Measurements from ENCODE around the gene CST8.

The CST8 gene

DNA sequence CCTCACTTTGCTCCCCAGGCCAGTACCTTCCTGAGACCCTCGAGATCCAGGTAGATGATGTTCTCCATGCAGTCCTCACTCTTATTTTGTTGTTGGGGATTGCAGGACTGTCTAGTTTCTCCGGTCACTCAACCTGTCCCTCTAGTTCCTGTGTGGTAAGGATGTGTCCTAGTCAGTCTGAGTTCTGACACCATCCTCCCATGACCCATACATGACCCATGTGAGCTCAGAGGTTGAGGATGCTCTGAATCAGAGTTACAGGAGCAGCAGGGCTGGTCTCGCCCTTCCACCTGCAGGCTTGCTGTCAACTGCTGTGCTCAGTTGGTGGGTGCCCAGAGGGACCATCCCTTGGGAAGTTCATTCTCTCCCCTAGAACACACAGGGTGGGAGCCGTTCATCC is 11.9 kb upstream of the CST8 start:
- no peaks in the 10 kb centered on the region for H3K27me3 ChIP-seq (ENCODE audit: control insufficient read depth, insufficient read depth, low read length)
- no peak overlapping the region for H3K9ac ChIP-seq (ENCODE audit: low read length)
- H3K9me3 ChIP-seq (ENCODE audit: control insufficient read depth, low read length), result no peaks in the 10 kb centered on the region
- H3K4me3 ChIP-seq (ENCODE audit: low read length), result no peak overlapping the region
- H3K36me3 ChIP-seq (ENCODE audit: control insufficient read depth, insufficient read depth, low read length), result no peaks in the 10 kb centered on the region
- no peaks in the 10 kb centered on the region for H3K4me1 ChIP-seq (ENCODE audit: control insufficient read depth, insufficient read depth, low read length)

DNA sequence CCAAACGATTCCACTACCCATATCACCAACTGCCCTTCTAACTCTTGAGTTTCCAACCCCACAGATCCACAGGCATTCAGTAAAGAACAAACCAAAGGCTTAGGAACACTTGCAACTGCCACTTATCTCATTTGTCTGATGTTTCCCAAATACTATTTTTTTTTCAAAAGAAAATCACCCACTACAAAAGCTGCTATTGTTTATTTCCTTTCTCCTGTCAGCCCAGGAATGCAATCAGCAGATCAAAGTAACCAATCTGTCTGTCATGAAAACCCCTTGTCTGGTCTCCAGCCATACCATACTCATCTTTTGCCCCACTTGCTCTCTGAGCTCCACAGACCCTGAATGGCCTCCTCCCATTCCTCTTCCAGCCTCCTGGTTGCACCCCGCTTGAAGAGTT is 8.8 kb upstream of the CST8 start:
- H3K9me3 ChIP-seq (ENCODE audit: control insufficient read depth, low read length), result no peaks in the 10 kb centered on the region
- no peaks in the 10 kb centered on the region for H3K36me3 ChIP-seq (ENCODE audit: control insufficient read depth, insufficient read depth, low read length)
- H3K27me3 ChIP-seq (ENCODE audit: control insufficient read depth, insufficient read depth, low read length), result no peaks in the 10 kb centered on the region

GRCh38 chr20:23484081-23484480 is 6.8 kb upstream of the CST8 start:
- Histone ChIP-seq H3K36me3 (ENCODE audit: control insufficient read depth, insufficient read depth, low read length) (no peaks in the 10 kb centered on the region), H3K27me3 (ENCODE audit: control insufficient read depth, insufficient read depth, low read length) (no peaks in the 10 kb centered on the region), H3K9me3 (ENCODE audit: control insufficient read depth, low read length) (no peaks in the 10 kb centered on the region), H3K9ac (ENCODE audit: low read length) (no peak overlapping the region), H3K4me1 (ENCODE audit: control insufficient read depth, insufficient read depth, low read length) (no peaks in the 10 kb centered on the region), H3K4me3 (ENCODE audit: low read length) (no peak overlapping the region)

More for the DNA sequence above, 8.8 kb upstream of the CST8 start:
- no peak overlapping the region for H3K4me3 ChIP-seq (ENCODE audit: low read length)
- no peak overlapping the region for H3K9ac ChIP-seq (ENCODE audit: low read length)
- H3K4me1 ChIP-seq (ENCODE audit: control insufficient read depth, insufficient read depth, low read length), result no peaks in the 10 kb centered on the region

DNA sequence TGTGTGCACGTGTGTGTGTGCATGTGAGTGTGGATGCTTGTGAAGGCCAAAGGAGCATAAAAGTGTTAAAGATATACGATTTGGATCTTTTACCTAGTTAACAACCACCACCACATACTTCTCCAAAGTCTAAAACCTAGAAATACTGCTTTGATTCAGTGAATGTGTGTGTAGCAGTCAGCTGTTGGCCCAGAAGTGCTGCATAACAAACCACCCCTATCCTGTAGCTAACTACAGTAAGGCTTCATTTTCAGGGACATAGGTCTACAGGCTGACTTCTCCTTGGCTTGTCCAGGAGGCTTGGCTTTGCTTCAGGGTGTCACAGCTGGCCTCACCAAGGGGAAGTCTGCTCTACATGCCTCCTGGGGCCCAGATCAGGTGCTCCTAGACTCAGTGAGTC is 2.4 kb upstream of the CST8 start:
- H3K27me3 ChIP-seq (ENCODE audit: control insufficient read depth, insufficient read depth, low read length), result no peaks in the 10 kb centered on the region
- H3K9ac ChIP-seq (ENCODE audit: low read length), result no peak overlapping the region

GRCh38 chr20:23488996-23489395 is 1.9 kb upstream of the CST8 start:
- H3K9me3 ChIP-seq (ENCODE audit: control insufficient read depth, low read length), result no peaks in the 10 kb centered on the region
- no peaks in the 10 kb centered on the region for H3K27me3 ChIP-seq (ENCODE audit: control insufficient read depth, insufficient read depth, low read length)
- H3K36me3 ChIP-seq (ENCODE audit: control insufficient read depth, insufficient read depth, low read length), result no peaks in the 10 kb centered on the region
- no peak overlapping the region for H3K9ac ChIP-seq (ENCODE audit: low read length)
- peaks cover 11% of the 10 kb centered on the region for H3K4me1 ChIP-seq (ENCODE audit: control insufficient read depth, insufficient read depth, low read length)
- no peak overlapping the region for H3K4me3 ChIP-seq (ENCODE audit: low read length)

More for the DNA sequence above, 2.4 kb upstream of the CST8 start:
- Histone ChIP-seq H3K9me3 (ENCODE audit: control insufficient read depth, low read length) (no peaks in the 10 kb centered on the region), H3K4me3 (ENCODE audit: low read length) (no peak overlapping the region), H3K4me1 (ENCODE audit: control insufficient read depth, insufficient read depth, low read length) (peaks cover 6% of the 10 kb centered on the region), H3K36me3 (ENCODE audit: control insufficient read depth, insufficient read depth, low read length) (no peaks in the 10 kb centered on the region)

DNA sequence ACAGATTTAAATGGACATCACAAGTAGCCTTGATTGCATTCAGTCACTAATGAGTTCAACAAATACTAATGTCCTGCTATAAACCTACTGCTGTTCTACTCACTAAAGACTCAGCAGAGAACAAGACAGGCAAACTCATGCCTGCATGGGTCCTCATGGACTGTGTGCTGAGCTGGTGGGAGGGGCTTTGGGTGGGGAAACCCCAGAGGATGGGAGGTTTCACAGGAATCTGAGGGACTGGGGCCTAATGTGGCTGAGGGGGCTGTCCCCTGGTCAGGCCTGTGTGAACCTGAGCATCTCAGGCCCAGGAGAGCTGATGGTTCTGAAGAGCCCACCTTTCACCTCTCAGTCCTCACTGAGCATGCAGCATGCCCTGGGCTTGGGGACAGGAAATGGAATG is 1.4 kb downstream of the CST8 start:
- H3K4me3 ChIP-seq (ENCODE audit: low read length), result no peak overlapping the region
- no peaks in the 10 kb centered on the region for H3K36me3 ChIP-seq (ENCODE audit: control insufficient read depth, insufficient read depth, low read length)
- peaks cover 12% of the 10 kb centered on the region for H3K4me1 ChIP-seq (ENCODE audit: control insufficient read depth, insufficient read depth, low read length)
- no peak overlapping the region for H3K9ac ChIP-seq (ENCODE audit: low read length)
- no peaks in the 10 kb centered on the region for H3K27me3 ChIP-seq (ENCODE audit: control insufficient read depth, insufficient read depth, low read length)
- H3K9me3 ChIP-seq (ENCODE audit: control insufficient read depth, low read length), result no peaks in the 10 kb centered on the region

DNA sequence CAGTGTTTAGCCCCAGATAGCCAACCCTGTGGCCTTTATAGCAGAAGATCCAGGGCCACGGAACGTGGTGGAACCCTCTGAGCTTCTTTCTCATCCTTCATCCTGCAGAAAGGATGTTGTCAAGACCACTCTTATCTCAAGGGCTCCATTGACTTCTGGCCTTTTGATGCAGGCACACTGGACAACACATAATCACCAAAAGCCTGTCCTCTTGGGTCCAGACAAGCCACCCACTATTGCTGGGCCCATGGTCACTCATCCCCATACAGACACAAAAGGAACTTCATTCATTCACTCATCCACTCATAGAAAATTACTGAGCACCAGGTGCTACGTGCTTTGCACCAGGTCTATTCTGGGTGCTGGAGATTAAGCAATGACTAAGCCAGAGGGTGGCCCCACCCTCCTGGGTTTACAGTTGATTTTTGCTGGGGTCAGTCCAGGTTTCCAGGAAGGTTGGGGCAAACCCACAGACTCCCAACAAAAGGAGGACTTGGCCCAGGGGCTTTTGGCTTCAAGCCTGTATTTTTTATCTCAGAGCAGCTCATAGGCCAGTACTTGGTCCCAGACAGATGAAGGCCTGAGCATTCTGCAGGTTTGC is 2.4 kb downstream of the CST8 start:
- no peak overlapping the region for H3K4me3 ChIP-seq (ENCODE audit: low read length)
- no peak overlapping the region for H3K9ac ChIP-seq (ENCODE audit: low read length)
- H3K27me3 ChIP-seq (ENCODE audit: control insufficient read depth, insufficient read depth, low read length), result no peaks in the 10 kb centered on the region
- H3K9me3 ChIP-seq (ENCODE audit: control insufficient read depth, low read length), result no peaks in the 10 kb centered on the region
- H3K36me3 ChIP-seq (ENCODE audit: control insufficient read depth, insufficient read depth, low read length), result no peaks in the 10 kb centered on the region
- peaks cover 12% of the 10 kb centered on the region for H3K4me1 ChIP-seq (ENCODE audit: control insufficient read depth, insufficient read depth, low read length)

- Histone ChIP-seq H3K9ac (ENCODE audit: low read length) (no peak overlapping the region), H3K4me3 (ENCODE audit: low read length) (no peak overlapping the region), H3K27me3 (ENCODE audit: control insufficient read depth, insufficient read depth, low read length) (no peaks in the 10 kb centered on the region), H3K9me3 (ENCODE audit: control insufficient read depth, low read length) (no peaks in the 10 kb centered on the region), H3K36me3 (ENCODE audit: control insufficient read depth, insufficient read depth, low read length) (no peaks in the 10 kb centered on the region), H3K4me1 (ENCODE audit: control insufficient read depth, insufficient read depth, low read length) (peaks cover 12% of the 10 kb centered on the region)
These were observed 6.6 kb downstream of the CST8 start for GRCh38 chr20:23497536-23497935.

GRCh38 chr20:23501926-23502325 is 11.0 kb downstream of the CST8 start:
- H3K27me3 ChIP-seq (ENCODE audit: control insufficient read depth, insufficient read depth, low read length), result no peaks in the 10 kb centered on the region
- no peaks in the 10 kb centered on the region for H3K9me3 ChIP-seq (ENCODE audit: control insufficient read depth, low read length)
- no peak overlapping the region for H3K4me3 ChIP-seq (ENCODE audit: low read length)
- no peaks in the 10 kb centered on the region for H3K4me1 ChIP-seq (ENCODE audit: control insufficient read depth, insufficient read depth, low read length)
- H3K9ac ChIP-seq (ENCODE audit: low read length), result no peak overlapping the region
- no peaks in the 10 kb centered on the region for H3K36me3 ChIP-seq (ENCODE audit: control insufficient read depth, insufficient read depth, low read length)

DNA sequence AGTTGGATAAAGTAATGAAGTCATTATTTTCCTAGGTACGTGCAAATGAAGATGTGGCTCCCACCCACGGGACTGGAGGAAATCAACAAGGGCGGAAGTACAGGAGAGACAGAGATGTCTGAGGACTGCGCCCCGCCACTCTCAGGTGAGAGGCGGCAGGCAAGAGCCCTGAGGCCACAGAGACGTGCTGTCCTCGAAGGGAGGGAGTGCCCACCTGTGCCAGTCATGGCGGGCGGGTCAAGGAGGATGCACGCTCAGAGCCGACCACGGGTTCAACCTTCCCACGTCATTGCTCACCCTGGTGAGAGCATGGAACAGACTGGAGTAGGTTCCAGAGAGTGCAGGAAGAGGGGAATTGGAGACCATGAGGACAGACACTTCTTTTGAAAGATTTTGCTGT is 12.7 kb downstream of the CST8 start:
- H3K4me1 ChIP-seq (ENCODE audit: control insufficient read depth, insufficient read depth, low read length), result no peaks in the 10 kb centered on the region
- H3K36me3 ChIP-seq (ENCODE audit: control insufficient read depth, insufficient read depth, low read length), result no peaks in the 10 kb centered on the region
- no peak overlapping the region for H3K4me3 ChIP-seq (ENCODE audit: low read length)
- H3K9me3 ChIP-seq (ENCODE audit: control insufficient read depth, low read length), result no peaks in the 10 kb centered on the region
- H3K9ac ChIP-seq (ENCODE audit: low read length), result no peak overlapping the region
- no peaks in the 10 kb centered on the region for H3K27me3 ChIP-seq (ENCODE audit: control insufficient read depth, insufficient read depth, low read length)

GRCh38 chr20:23507346-23507745 is 16.4 kb downstream of the CST8 start:
- Histone ChIP-seq H3K4me1 (ENCODE audit: control insufficient read depth, insufficient read depth, low read length) (no peaks in the 10 kb centered on the region), H3K9ac (ENCODE audit: low read length) (no peak overlapping the region), H3K4me3 (ENCODE audit: low read length) (no peak overlapping the region), H3K9me3 (ENCODE audit: control insufficient read depth, low read length) (no peaks in the 10 kb centered on the region), H3K36me3 (ENCODE audit: control insufficient read depth, insufficient read depth, low read length) (no peaks in the 10 kb centered on the region), H3K27me3 (ENCODE audit: control insufficient read depth, insufficient read depth, low read length) (no peaks in the 10 kb centered on the region)

DNA sequence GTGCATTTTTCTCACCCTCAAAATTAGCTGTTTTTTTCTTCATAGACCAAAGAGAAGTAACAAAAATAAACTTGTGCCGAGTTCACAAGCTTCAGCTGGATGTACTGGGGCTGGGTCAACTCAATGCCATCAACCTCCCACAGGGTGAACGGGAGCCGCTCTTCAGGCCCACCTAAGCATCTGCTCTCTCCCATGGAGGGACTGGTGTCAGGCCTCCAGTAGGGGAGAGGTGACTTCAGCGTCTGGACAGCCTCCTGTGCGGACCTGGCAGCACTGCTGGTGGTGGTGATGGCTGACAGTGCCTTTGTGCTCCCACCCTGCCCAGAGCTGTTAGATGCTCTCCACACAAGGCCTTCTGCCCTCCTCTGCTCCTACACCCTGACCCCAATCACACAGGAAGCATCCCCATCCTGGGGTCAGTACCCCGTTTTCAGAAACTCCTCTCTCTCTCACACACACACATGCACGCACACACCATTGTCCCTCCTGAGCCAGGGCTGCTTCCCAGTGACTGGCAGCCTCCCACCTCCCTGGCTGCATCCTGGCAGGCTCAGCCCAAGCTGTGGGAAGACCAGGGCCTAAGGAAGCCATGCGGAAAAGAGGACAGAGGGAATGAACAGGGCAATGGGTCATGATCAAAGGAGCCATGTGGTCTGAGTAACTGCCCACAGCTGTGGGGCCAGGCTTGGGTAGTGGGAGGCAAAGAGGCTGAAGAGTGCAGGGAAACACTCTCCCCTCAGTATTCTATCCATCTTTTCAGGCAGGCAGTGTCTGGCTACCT is 17.7 kb downstream of the CST8 start:
- H3K4me3 ChIP-seq (ENCODE audit: low read length), result no peak overlapping the region
- H3K4me1 ChIP-seq (ENCODE audit: control insufficient read depth, insufficient read depth, low read length), result no peaks in the 10 kb centered on the region
- H3K27me3 ChIP-seq (ENCODE audit: control insufficient read depth, insufficient read depth, low read length), result no peaks in the 10 kb centered on the region
- H3K9ac ChIP-seq (ENCODE audit: low read length), result no peak overlapping the region
- H3K9me3 ChIP-seq (ENCODE audit: control insufficient read depth, low read length), result no peaks in the 10 kb centered on the region
- no peaks in the 10 kb centered on the region for H3K36me3 ChIP-seq (ENCODE audit: control insufficient read depth, insufficient read depth, low read length)

All from mucosa of stomach (tissue), 1 donor.